Panc1 (cell line): ENCODE data around the gene SLC16A3.

Experiments used
- POLR2AphosphoS5 ChIP-seq: IDR thresholded peaks from 2 replicates; pipeline ENCODE4 v1.6.1; 2012; ENCODE audit warnings: mild to moderate bottlenecking, low read depth, low read length, moderate library complexity
- SIN3A ChIP-seq: IDR thresholded peaks from 2 replicates; pipeline ENCODE4 v1.6.1; 2012; ENCODE audit warnings: low read depth, mild to moderate bottlenecking, low read length, moderate library complexity, borderline replicate concordance; ENCODE audit not compliant: insufficient read depth
- TF ChIP-seq, protein P1 (sequence below): fragments of 450-650 bp; IDR thresholded peaks from 2 replicates; pipeline ENCODE4 v1.5.1; 2017; ENCODE audit warnings: mild to moderate bottlenecking
- TF ChIP-seq, protein P2 (sequence below), 2 experiments: IDR thresholded peaks; 2 replicates each; pipeline ENCODE4 v1.6.1; 2011 to 2012; ENCODE audit warnings: low read depth in 2 of 2, control low read depth in 1 of 2, low read length in 1 of 2, mild to moderate bottlenecking in 1 of 2, moderate library complexity in 1 of 2; ENCODE audit not compliant: insufficient read depth in 1 of 2

- TF ChIP-seq POLR2AphosphoS5 (no peak), SIN3A (no peak)
- TF ChIP-seq, protein P1, sequence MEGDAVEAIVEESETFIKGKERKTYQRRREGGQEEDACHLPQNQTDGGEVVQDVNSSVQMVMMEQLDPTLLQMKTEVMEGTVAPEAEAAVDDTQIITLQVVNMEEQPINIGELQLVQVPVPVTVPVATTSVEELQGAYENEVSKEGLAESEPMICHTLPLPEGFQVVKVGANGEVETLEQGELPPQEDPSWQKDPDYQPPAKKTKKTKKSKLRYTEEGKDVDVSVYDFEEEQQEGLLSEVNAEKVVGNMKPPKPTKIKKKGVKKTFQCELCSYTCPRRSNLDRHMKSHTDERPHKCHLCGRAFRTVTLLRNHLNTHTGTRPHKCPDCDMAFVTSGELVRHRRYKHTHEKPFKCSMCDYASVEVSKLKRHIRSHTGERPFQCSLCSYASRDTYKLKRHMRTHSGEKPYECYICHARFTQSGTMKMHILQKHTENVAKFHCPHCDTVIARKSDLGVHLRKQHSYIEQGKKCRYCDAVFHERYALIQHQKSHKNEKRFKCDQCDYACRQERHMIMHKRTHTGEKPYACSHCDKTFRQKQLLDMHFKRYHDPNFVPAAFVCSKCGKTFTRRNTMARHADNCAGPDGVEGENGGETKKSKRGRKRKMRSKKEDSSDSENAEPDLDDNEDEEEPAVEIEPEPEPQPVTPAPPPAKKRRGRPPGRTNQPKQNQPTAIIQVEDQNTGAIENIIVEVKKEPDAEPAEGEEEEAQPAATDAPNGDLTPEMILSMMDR, result no peak
- TF ChIP-seq, protein P2, sequence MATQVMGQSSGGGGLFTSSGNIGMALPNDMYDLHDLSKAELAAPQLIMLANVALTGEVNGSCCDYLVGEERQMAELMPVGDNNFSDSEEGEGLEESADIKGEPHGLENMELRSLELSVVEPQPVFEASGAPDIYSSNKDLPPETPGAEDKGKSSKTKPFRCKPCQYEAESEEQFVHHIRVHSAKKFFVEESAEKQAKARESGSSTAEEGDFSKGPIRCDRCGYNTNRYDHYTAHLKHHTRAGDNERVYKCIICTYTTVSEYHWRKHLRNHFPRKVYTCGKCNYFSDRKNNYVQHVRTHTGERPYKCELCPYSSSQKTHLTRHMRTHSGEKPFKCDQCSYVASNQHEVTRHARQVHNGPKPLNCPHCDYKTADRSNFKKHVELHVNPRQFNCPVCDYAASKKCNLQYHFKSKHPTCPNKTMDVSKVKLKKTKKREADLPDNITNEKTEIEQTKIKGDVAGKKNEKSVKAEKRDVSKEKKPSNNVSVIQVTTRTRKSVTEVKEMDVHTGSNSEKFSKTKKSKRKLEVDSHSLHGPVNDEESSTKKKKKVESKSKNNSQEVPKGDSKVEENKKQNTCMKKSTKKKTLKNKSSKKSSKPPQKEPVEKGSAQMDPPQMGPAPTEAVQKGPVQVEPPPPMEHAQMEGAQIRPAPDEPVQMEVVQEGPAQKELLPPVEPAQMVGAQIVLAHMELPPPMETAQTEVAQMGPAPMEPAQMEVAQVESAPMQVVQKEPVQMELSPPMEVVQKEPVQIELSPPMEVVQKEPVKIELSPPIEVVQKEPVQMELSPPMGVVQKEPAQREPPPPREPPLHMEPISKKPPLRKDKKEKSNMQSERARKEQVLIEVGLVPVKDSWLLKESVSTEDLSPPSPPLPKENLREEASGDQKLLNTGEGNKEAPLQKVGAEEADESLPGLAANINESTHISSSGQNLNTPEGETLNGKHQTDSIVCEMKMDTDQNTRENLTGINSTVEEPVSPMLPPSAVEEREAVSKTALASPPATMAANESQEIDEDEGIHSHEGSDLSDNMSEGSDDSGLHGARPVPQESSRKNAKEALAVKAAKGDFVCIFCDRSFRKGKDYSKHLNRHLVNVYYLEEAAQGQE (IDR thresholded peaks at IDR 0.05; ENCODE audit: insufficient read depth in 1 of 2, low read depth in 2 of 2, low read length in 1 of 2), result no peak
Measured at GRCh38 chr17:82184761-82185160, 44.1 kb upstream of the SLC16A3 start.
